Lower lobe of right lung (tissue), 2 donors: Measurements from ENCODE around the gene MAGOH. TPM values are rescaled to one million over a fixed set of nuclear protein-coding genes. Genes with fewer than 3 reads are reported as not detected.

ENCODE experiments used
- ATAC-seq, 2 donors: fragments of 200-7000 bp; cut with Tn5 transposase; one replicate each; pipeline ENCODE4 v1.9.1; 2020 to 2022; ENCODE audit warnings: mild to moderate bottlenecking in 2 of 2, moderate library complexity in 2 of 2
- DNase-seq: peaks from one replicate; pipeline ENCODE4 v3.0.0-alpha.2; 2020
- H3K27ac ChIP-seq: fragments of 200-600 bp; one replicate; pipeline ENCODE4 v1.8.0; 2022
- H3K27me3 ChIP-seq: fragments of 200-600 bp; one replicate; pipeline ENCODE4 v1.8.0; 2022; ENCODE audit warnings: low read depth
- H3K36me3 ChIP-seq: fragments of 200-600 bp; one replicate; pipeline ENCODE4 v1.8.0; 2022; ENCODE audit warnings: mild to moderate bottlenecking
- H3K4me1 ChIP-seq: fragments of 200-600 bp; one replicate; pipeline ENCODE4 v1.8.0; 2022
- H3K4me3 ChIP-seq: fragments of 200-600 bp; one replicate; pipeline ENCODE4 v1.8.0; 2022; ENCODE audit warnings: mild to moderate bottlenecking
- H3K9me3 ChIP-seq: fragments of 200-600 bp; one replicate; pipeline ENCODE4 v1.8.0; 2022
- CTCF ChIP-seq: fragments of 200-600 bp; IDR thresholded peaks from one replicate; pipeline ENCODE4 v1.8.0; 2022; ENCODE audit warnings: antibody characterized with exemption, mild to moderate bottlenecking
- intact Hi-C: fragments of 100-400 bp; cut with DNase I; formaldehyde crosslinking; loops from one replicate; pipeline ENCODE4 v1.11.0; 2022
- long read RNA-seq: library from polyadenylated mRNA; unstranded; transcript quantifications from one replicate; pipeline ENCODE4 v2.0.0, GENCODE V29; 2021
- total RNA-seq: library from RNA; stranded (reverse); fragmentation: NEBNext Ultra II Directional; extraction: Animal tissue kit (Norgen Biotek cat#: 25700); gene quantifications from one replicate; pipeline ENCODE4 v1.2.1, GENCODE V29; 2021
- donor health status: DM: no; HTN: yes; CAD: no; lungs with severe emphysema.

The MAGOH gene
- 34.4 TPM for total RNA-seq
- long read RNA-seq, partial matches to known transcripts, result 0 of 7 reads
- long read RNA-seq, other reads (novel, unspliced or antisense), result 2 of 7 reads

- H3K4me3 ChIP-seq, result peak within 1 kb of the TSS; percentile 82
- peaks cover 27% of the 10 kb centered on the region for H3K36me3 ChIP-seq
- peak within 1 kb of the TSS; percentile 87 for H3K27ac ChIP-seq
- no peaks in the 10 kb centered on the region for H3K27me3 ChIP-seq
- H3K4me1 ChIP-seq, result peaks cover 24% of the 10 kb centered on the region
- intact Hi-C loops, result no loop called here
- peak; percentile 96 for DNase-seq
- TF ChIP-seq CTCF, result no peak
- H3K9me3 ChIP-seq, result no peaks in the 10 kb centered on the region
- peak; percentile 98 for ATAC-seq
Measured at GRCh38 chr1:53238197-53239155, at the start of gene MAGOH. Gene MAGOH (minus strand): TSS chr1:53238518. CDS start chr1:53238448, 70 bp downstream.

GRCh38 chr1:53286955-53287354 is 48.6 kb upstream of the MAGOH start:
- H3K4me1 ChIP-seq, result no peaks in the 10 kb centered on the region
- H3K27ac ChIP-seq, result no peak overlapping the region
- H3K4me3 ChIP-seq, result no peak overlapping the region
- DNase-seq (no peak), ATAC-seq (no peak)
- H3K9me3 ChIP-seq, result no peaks in the 10 kb centered on the region
- H3K36me3 ChIP-seq, result no peaks in the 10 kb centered on the region
- H3K27me3 ChIP-seq, result no peaks in the 10 kb centered on the region
- no peak for TF ChIP-seq CTCF
- intact Hi-C loops, result no loop called here

- H3K4me1 ChIP-seq, result no peaks in the 10 kb centered on the region
- H3K27ac ChIP-seq, result no peak overlapping the region
- DNase-seq (no peak), ATAC-seq (no peak)
- H3K36me3 ChIP-seq, result no peaks in the 10 kb centered on the region
- no peaks in the 10 kb centered on the region for H3K9me3 ChIP-seq
- TF ChIP-seq CTCF, result no peak
- no peak overlapping the region for H3K4me3 ChIP-seq
- intact Hi-C loops, result no loop called here
- no peaks in the 10 kb centered on the region for H3K27me3 ChIP-seq
Measured at GRCh38 chr1:53285969-53286760, 47.8 kb upstream of the MAGOH start.

- no peak for DNase-seq
- no peak for ATAC-seq
- intact Hi-C loops, result no loop called here
Measured at GRCh38 chr1:53285546-53285945, 47.2 kb upstream of the MAGOH start.

More at GRCh38 chr1:53285546-53285945, 47.2 kb upstream of the MAGOH start:
- TF ChIP-seq CTCF, result no peak
- H3K4me3 ChIP-seq, result no peak overlapping the region
- H3K9me3 ChIP-seq, result no peaks in the 10 kb centered on the region
- no peaks in the 10 kb centered on the region for H3K36me3 ChIP-seq
- no peak overlapping the region for H3K27ac ChIP-seq
- H3K4me1 ChIP-seq, result no peaks in the 10 kb centered on the region
- no peaks in the 10 kb centered on the region for H3K27me3 ChIP-seq
